H1 (cell line): Measurements from ENCODE around the gene COL28A1. TPM values are rescaled to one million over a fixed set of nuclear protein-coding genes. Genes with fewer than 3 reads are reported as not detected.

Source experiments
- CTCF ChIA-PET: fragments of 300-600 bp; sonication (Branson Sonifier 250); formaldehyde crosslinking; loops from one replicate; lab custom pipeline; 2021; ENCODE audit not compliant: partially characterized antibody; lab: Charles Lee
- POLR2A ChIA-PET: fragments of 300-600 bp; sonication (Branson Sonifier 250); formaldehyde crosslinking; loops from one replicate; lab custom pipeline; 2021; ENCODE audit warnings: inconsistent platforms; ENCODE audit not compliant: partially characterized antibody; lab: Charles Lee
- DNase-seq, 2 experiments: peaks; one replicate each; pipeline versions ENCODE4 v3.0.0 to v3.0.0-alpha.2; 2010 to 2022; ENCODE audit warnings: low spot score in 2 of 2, low read depth in 1 of 2, mixed read lengths in 1 of 2
- FAIRE-seq: peaks from 2 replicates; lab custom pipeline; 2011; peaks lifted over from hg19 to GRCh38; lab: Jason Lieb, UNC
- H2AFZ ChIP-seq: 2 replicates; pipeline ENCODE4 v1.8.1; 2012; ENCODE audit warnings: low read length, inconsistent platforms
- H2AK5ac ChIP-seq: 2 replicates; pipeline ENCODE4 v1.6.1; 2013; ENCODE audit warnings: low read depth, low read length
- H2BK120ac ChIP-seq: replicated peaks from 2 replicates; pipeline ENCODE3; 2013; ENCODE audit warnings: low read depth, low read length, inconsistent platforms
- H2BK12ac ChIP-seq: 2 replicates; pipeline ENCODE4 v1.6.1; 2013; ENCODE audit warnings: low read depth, low read length
- H2BK15ac ChIP-seq: 2 replicates; pipeline ENCODE4 v1.6.1; 2013; ENCODE audit warnings: low read length
- H2BK20ac ChIP-seq: 2 replicates; pipeline ENCODE4 v1.6.1; 2013; ENCODE audit warnings: low read length
- H2BK5ac ChIP-seq: 2 replicates; pipeline ENCODE4 v1.6.1; 2013; ENCODE audit warnings: low read depth, low read length
- H3K14ac ChIP-seq: 2 replicates; pipeline ENCODE4 v1.6.1; 2013; ENCODE audit warnings: inconsistent platforms; ENCODE audit not compliant: insufficient read length
- H3K18ac ChIP-seq: 2 replicates; pipeline ENCODE4 v1.6.1; 2013; ENCODE audit warnings: low read length; ENCODE audit errors: extremely low read depth
- H3K23ac ChIP-seq: 2 replicates; pipeline ENCODE4 v1.6.1; 2013; ENCODE audit warnings: inconsistent platforms; ENCODE audit not compliant: insufficient read length
- H3K23me2 ChIP-seq: 2 replicates; pipeline ENCODE4 v1.6.1; 2013; ENCODE audit warnings: low read depth, low read length
- H3K27ac ChIP-seq: 2 replicates; pipeline ENCODE4 v1.6.1; 2011; ENCODE audit warnings: low read depth, low read length, inconsistent platforms
- H3K27me3 ChIP-seq, 4 experiments: replicated peaks in 1 of 4; 1 replicate in 1 of 4; 2 replicates in 3 of 4; pipeline versions ENCODE4 v1.6.1 to v1.8.1; 2011 to 2013; ENCODE audit warnings: low read length in 3 of 4, mild to moderate bottlenecking in 3 of 4, inconsistent platforms in 2 of 4, mixed read lengths in 2 of 4, moderate library complexity in 1 of 4; ENCODE audit not compliant: control insufficient read depth in 3 of 4, insufficient read depth in 3 of 4; ENCODE audit errors: extremely low read depth in 1 of 4
- H3K36me3 ChIP-seq, 4 experiments: 2 replicates each; pipeline versions ENCODE4 v1.6.1 to v1.8.1; 2011 to 2013; ENCODE audit warnings: mild to moderate bottlenecking in 4 of 4, low read length in 3 of 4, moderate library complexity in 2 of 4, control low read depth in 1 of 4, inconsistent platforms in 1 of 4; ENCODE audit not compliant: insufficient read depth in 4 of 4, control insufficient read depth in 2 of 4
- H3K4ac ChIP-seq: replicated peaks from 2 replicates; pipeline ENCODE3; 2013; ENCODE audit warnings: low read length, low read depth, mixed read lengths, inconsistent platforms; ENCODE audit not compliant: insufficient read length
- H3K4me1 ChIP-seq, 4 experiments: replicated peaks in 1 of 4; 1 replicate in 1 of 4; 2 replicates in 3 of 4; pipeline versions ENCODE4 v1.6.1 to v1.8.1; 2011 to 2013; ENCODE audit warnings: low read length in 3 of 4, inconsistent platforms in 2 of 4, mixed read lengths in 1 of 4; ENCODE audit not compliant: insufficient read depth in 4 of 4, control insufficient read depth in 3 of 4
- H3K4me2 ChIP-seq, 2 experiments: 2 replicates each; pipeline versions ENCODE4 v1.6.1 to v1.8.1; 2011 to 2013; ENCODE audit warnings: low read depth in 2 of 2, low read length in 2 of 2, control low read depth in 1 of 2, inconsistent platforms in 1 of 2, mild to moderate bottlenecking in 1 of 2; ENCODE audit not compliant: insufficient read depth in 1 of 2
- H3K4me3 ChIP-seq, 4 experiments: fragments of 200-600, 300-600 bp in 1 of 4; sonication (generic), shearing (Covaris generic), sonication (Bioruptor Twin) in 1 of 4; 2 replicates each; pipeline versions ENCODE4 v1.5.1 to v1.8.1; 2011 to 2016; ENCODE audit warnings: low read length in 4 of 4, low read depth in 3 of 4, control low read depth in 2 of 4, inconsistent platforms in 2 of 4, mild to moderate bottlenecking in 2 of 4, mixed read lengths in 1 of 4, moderate library complexity in 1 of 4; ENCODE audit not compliant: insufficient read depth in 2 of 4; ENCODE audit errors: extremely low read depth in 1 of 4
- H3K56ac ChIP-seq: replicated peaks from 2 replicates; pipeline ENCODE3; 2013; ENCODE audit warnings: low read depth, mild to moderate bottlenecking, mixed read lengths, low read length, inconsistent platforms; ENCODE audit not compliant: insufficient read length
- H3K79me1 ChIP-seq: 2 replicates; pipeline ENCODE4 v1.6.1; 2013; ENCODE audit warnings: low read depth, low read length, control low read depth
- H3K79me2 ChIP-seq, 2 experiments: 2 replicates each; pipeline versions ENCODE4 v1.6.1 to v1.8.1; 2012 to 2013; ENCODE audit warnings: low read length in 2 of 2, mild to moderate bottlenecking in 2 of 2, inconsistent platforms in 1 of 2; ENCODE audit not compliant: insufficient read depth in 2 of 2, control insufficient read depth in 1 of 2
- H3K9ac ChIP-seq, 4 experiments: replicated peaks in 1 of 4; 1 replicate in 1 of 4; 2 replicates in 3 of 4; pipeline versions ENCODE4 v1.6.1 to v1.8.1; 2011 to 2013; ENCODE audit warnings: low read depth in 3 of 4, low read length in 3 of 4, control low read depth in 2 of 4, mild to moderate bottlenecking in 2 of 4, moderate library complexity in 2 of 4, inconsistent platforms in 1 of 4; ENCODE audit errors: extremely low read depth in 1 of 4
- H3K9me3 ChIP-seq, 2 experiments: 2 replicates each; pipeline versions ENCODE4 v1.6.1 to v1.8.1; 2012 to 2013; ENCODE audit warnings: mild to moderate bottlenecking in 2 of 2, moderate library complexity in 2 of 2, control low read depth in 1 of 2, inconsistent platforms in 1 of 2, low read depth in 1 of 2, low read length in 1 of 2, mixed read lengths in 1 of 2; ENCODE audit not compliant: insufficient read depth in 2 of 2
- H4K20me1 ChIP-seq, 2 experiments: replicated peaks in 1 of 2; 2 replicates each; pipeline versions ENCODE3 to v1.8.1; 2011 to 2013; ENCODE audit warnings: inconsistent platforms in 2 of 2, low read length in 2 of 2, mild to moderate bottlenecking in 1 of 2; ENCODE audit not compliant: insufficient read depth in 2 of 2, control insufficient read depth in 1 of 2
- H4K5ac ChIP-seq: 2 replicates; pipeline ENCODE4 v1.6.1; 2013; ENCODE audit warnings: low read length, low read depth, mixed read lengths, inconsistent platforms; ENCODE audit not compliant: insufficient read length
- H4K8ac ChIP-seq: 2 replicates; pipeline ENCODE4 v1.8.0; 2013; ENCODE audit warnings: mild to moderate bottlenecking, moderate library complexity, low read length, inconsistent platforms; ENCODE audit not compliant: insufficient read depth; ENCODE audit errors: extremely low read depth
- H4K91ac ChIP-seq: replicated peaks from 2 replicates; pipeline ENCODE3; 2013; ENCODE audit warnings: low read length, mixed read lengths, inconsistent platforms; ENCODE audit not compliant: insufficient read length
- ASH2L ChIP-seq: fragments of 200-600, 300-600 bp; sonication (generic); IDR thresholded peaks from one replicate; pipeline ENCODE4 v1.7.1; 2017; ENCODE audit warnings: low read length
- CBX8 ChIP-seq: fragments of 300-800, 300-1000 bp; sonication (generic); IDR thresholded peaks from 2 replicates; pipeline ENCODE4 v1.7.1; 2016; ENCODE audit warnings: low read depth, low read length, borderline replicate concordance
- CEBPB ChIP-seq: IDR thresholded peaks from 2 replicates; pipeline ENCODE4 v1.6.1; 2012; ENCODE audit warnings: low read depth, low read length
- E2F6 ChIP-seq: IDR thresholded peaks from 2 replicates; pipeline ENCODE4 v1.6.1; 2012; ENCODE audit warnings: inconsistent platforms
- EZH2 ChIP-seq: fragments of 200-600 bp; sonication (generic); IDR thresholded peaks from 2 replicates; pipeline ENCODE4 v1.7.1; 2012; ENCODE audit warnings: low read depth, mild to moderate bottlenecking, moderate library complexity, low read length, inconsistent platforms; ENCODE audit not compliant: severe bottlenecking
- GABPA ChIP-seq: IDR thresholded peaks from 2 replicates; pipeline ENCODE4 v1.6.1; 2011; ENCODE audit warnings: mild to moderate bottlenecking, low read length, moderate library complexity, borderline replicate concordance; ENCODE audit not compliant: insufficient read depth
- JUN ChIP-seq: IDR thresholded peaks from 2 replicates; pipeline ENCODE4 v1.6.1; 2011; ENCODE audit warnings: low read depth, mild to moderate bottlenecking, improper control_type of control experiment, low read length
- JUND ChIP-seq: IDR thresholded peaks from 2 replicates; pipeline ENCODE4 v1.6.1; 2011; ENCODE audit warnings: mild to moderate bottlenecking, improper control_type of control experiment, low read length
- POU5F1 ChIP-seq: IDR thresholded peaks from 2 replicates; pipeline ENCODE4 v1.6.1; 2011; ENCODE audit warnings: low read depth, mild to moderate bottlenecking, low read length, moderate library complexity
- SIX5 ChIP-seq: IDR thresholded peaks from 2 replicates; pipeline ENCODE4 v1.6.1; 2011; ENCODE audit warnings: mild to moderate bottlenecking, low read depth, low read length
- SRF ChIP-seq: IDR thresholded peaks from 2 replicates; pipeline ENCODE4 v1.6.1; 2011; ENCODE audit warnings: mild to moderate bottlenecking, low read depth, low read length, moderate library complexity
- SUZ12 ChIP-seq: fragments of 200-600 bp; sonication (generic); IDR thresholded peaks from 2 replicates; pipeline ENCODE4 v1.6.1; 2012; ENCODE audit warnings: mild to moderate bottlenecking, inconsistent platforms, low read length, moderate library complexity, mixed read lengths
- TAF1 ChIP-seq: IDR thresholded peaks from 2 replicates; pipeline ENCODE4 v1.6.1; 2011; ENCODE audit warnings: mild to moderate bottlenecking, low read depth, low read length
- TCF12 ChIP-seq: IDR thresholded peaks from 2 replicates; pipeline ENCODE4 v1.6.1; 2011; ENCODE audit warnings: low read depth, mild to moderate bottlenecking, low read length
- ZNF274 ChIP-seq: IDR thresholded peaks from 2 replicates; pipeline ENCODE4 v1.7.0; 2012; ENCODE audit warnings: low read length, borderline replicate concordance; ENCODE audit errors: extremely low read depth
- WGBS, 2 experiments: shearing (Covaris generic) in 1 of 2; methylation state at CpG; one replicate each; pipeline versions ENCODE4 v1.1.6 to v1.1.7; 2013 to 2015; ENCODE audit warnings: low lambda C conversion rate in 2 of 2, mixed read lengths in 2 of 2, inconsistent platforms in 1 of 2, low coverage in 1 of 2, missing lambda C conversion rate in 1 of 2; ENCODE audit not compliant: insufficient replicate concordance in 2 of 2, insufficient coverage in 1 of 2, insufficient read length in 1 of 2; ENCODE audit errors: extremely low coverage in 1 of 2, missing lambda C conversion rate in 1 of 2; 5-methylcytosine and 5-hydroxymethylcytosine counted together
- polyA plus RNA-seq, 7 experiments: library from polyadenylated mRNA; depleted of rRNA in 3 of 7; stranded (reverse) in 5 of 7; unstranded in 2 of 7; fragments of >200 nt in 5 of 7; fragments of 200-250 nt in 2 of 7; gene quantifications; 1 replicate in 5 of 7; 2 replicates in 1 of 7; 4 replicates in 1 of 7; pipeline versions ENCODE4 v1.2.1 to v1.2.3, GENCODE V29; 2011 to 2013; ENCODE audit warnings: missing spikeins in 2 of 7, mixed read lengths in 2 of 7
- total RNA-seq: library from RNA; stranded (reverse); fragmentation: NEBNext Ultra II Directional; extraction: Animal tissue kit (Norgen Biotek cat#: 25700); gene quantifications from 2 replicates; pipeline ENCODE4 v1.2.1, GENCODE V29; 2021

COL28A1 gene
- total and polyA plus RNA-seq, 2 of the 8 experiments (the other 6 are each of a cell fraction or from before 2014, with no cell fraction given) = 0.22 to 0.38 TPM

- no peak overlapping the region for H3K9ac ChIP-seq
- no peak overlapping the region for H2BK120ac ChIP-seq
- no peak overlapping the region for H3K4me3 ChIP-seq
- H3K18ac ChIP-seq = no peak overlapping the region
- no peaks in the 10 kb centered on the region for H3K27me3 ChIP-seq
- POLR2A ChIA-PET = no interaction called here
- no peaks in the 10 kb centered on the region for H3K9me3 ChIP-seq
- H4K5ac ChIP-seq = no peak overlapping the region
- H2BK5ac ChIP-seq = no peak overlapping the region
- CTCF ChIA-PET = interaction anchor here (0.9 kb wide), 1 partner anchor 177 kb away, joined by 3 read pairs; no protein-coding TSS in a partner anchor
- H2BK12ac ChIP-seq = no peak overlapping the region
- H3K23ac ChIP-seq = no peak overlapping the region
- no peak overlapping the region for H4K91ac ChIP-seq
- no peak overlapping the region for H3K14ac ChIP-seq
- H3K56ac ChIP-seq = no peak overlapping the region
- FAIRE-seq (no peak), DNase-seq (no peak)
- no peaks in the 10 kb centered on the region for H4K20me1 ChIP-seq
- no peak overlapping the region for H3K27ac ChIP-seq
- H3K4me1 ChIP-seq = no peaks in the 10 kb centered on the region
- H3K79me1 ChIP-seq = no peaks in the 10 kb centered on the region
- no peak overlapping the region for H2BK20ac ChIP-seq
- H2BK15ac ChIP-seq = no peak overlapping the region
- H3K23me2 ChIP-seq = no peaks in the 10 kb centered on the region
- no peak overlapping the region for H3K4me2 ChIP-seq
- no peak overlapping the region for H4K8ac ChIP-seq
- no peak overlapping the region for H2AFZ ChIP-seq
- TF ChIP-seq EZH2 (no peak), GABPA (no peak), TCF12 (no peak), SRF (no peak), JUN (no peak), JUND (no peak), SIX5 (no peak), ASH2L (no peak), CBX8 (no peak), ZNF274 (no peak), CEBPB (no peak), SUZ12 (no peak), TAF1 (no peak), E2F6 (no peak), POU5F1 (no peak)
- no peak overlapping the region for H2AK5ac ChIP-seq
- WGBS, 2 experiments = 89% methylated on average over 3 of the region's 3 CpGs; no CpG with 5 or more reads in 1 of the 2 experiments
- H3K36me3 ChIP-seq = no peaks in the 10 kb centered on the region
- H3K79me2 ChIP-seq = no peaks in the 10 kb centered on the region
- H3K4ac ChIP-seq = no peak overlapping the region
Measured at GRCh38 chr7:7524121-7524520, 11.6 kb downstream of the COL28A1 start.
